Activated CD4-positive, alpha-beta T cell treated with anti-CD3 and anti-CD28 coated beads for 36 hours (primary cell): Measurements from ENCODE around the gene FRMD4A. TPM values are rescaled to one million over a fixed set of nuclear protein-coding genes. Genes with fewer than 3 reads are reported as not detected.

Experiments
- ATAC-seq: fragments of 200-7000 bp; cut with Tn5 transposase; one replicate; pipeline ENCODE4 v1.10.0; 2021; ENCODE audit warnings: mild to moderate bottlenecking, moderate library complexity
- CTCF ChIA-PET: fragments of 350-600 bp; sonication (Branson Sonifier 250); formaldehyde crosslinking; loops from one replicate; lab custom pipeline; 2021; ENCODE audit warnings: antibody characterized with exemption; lab: Charles Lee
- POLR2A ChIA-PET: fragments of 350-600 bp; sonication (Branson Sonifier 250); formaldehyde crosslinking; loops from one replicate; lab custom pipeline; 2021; ENCODE audit warnings: antibody characterized with exemption, inconsistent platforms; lab: Charles Lee
- DNase-seq: peaks from one replicate; pipeline ENCODE4 v3.0.0-alpha.2; 2020
- H3K27ac Mint-ChIP-seq: one replicate; pipeline ENCODE4 v1.8.0; 2021; ENCODE audit warnings: mixed read lengths
- H3K27me3 Mint-ChIP-seq: one replicate; pipeline ENCODE4 v1.8.0; 2021; ENCODE audit warnings: mixed read lengths
- H3K36me3 Mint-ChIP-seq: one replicate; pipeline ENCODE4 v1.8.0; 2021; ENCODE audit warnings: low read depth, mixed read lengths
- H3K4me1 Mint-ChIP-seq: one replicate; pipeline ENCODE4 v1.8.0; 2021; ENCODE audit warnings: mixed read lengths
- H3K4me3 Mint-ChIP-seq: one replicate; pipeline ENCODE4 v1.8.0; 2021; ENCODE audit warnings: mild to moderate bottlenecking, moderate library complexity, mixed read lengths
- H3K9me3 Mint-ChIP-seq: one replicate; pipeline ENCODE4 v1.8.0; 2021; ENCODE audit warnings: low read depth, mixed read lengths
- intact Hi-C, 2 experiments: fragments of 100-400 bp; cut with DNase I in 1 of 2; cut with micrococcal nuclease in 1 of 2; formaldehyde crosslinking; loops; one replicate each; pipeline versions ENCODE4 v1.14.2 to v1.15.1; 2022 to 2024; cut with DNase I, micrococcal nuclease
- total RNA-seq, 2 experiments: library from RNA; stranded (reverse); gene quantifications; one replicate each; pipeline ENCODE4 v1.2.3, GENCODE V29; 2021

The FRMD4A gene
- total RNA-seq, 2 experiments from 2014 or later: 0.85 to 1.3 TPM

GRCh38 chr10:13943735-13944398, 386.9 kb downstream of the FRMD4A start:
- POLR2A ChIA-PET: no interaction called here
- no peaks in the 10 kb centered on the region for H3K27me3 Mint-ChIP-seq
- H3K27ac Mint-ChIP-seq: no peak overlapping the region
- CTCF ChIA-PET: no interaction called here
- H3K4me3 Mint-ChIP-seq: no peak overlapping the region
- peaks cover 23% of the 10 kb centered on the region for H3K4me1 Mint-ChIP-seq
- intact Hi-C loops: no loop called here
- peaks cover 8% of the 10 kb centered on the region for H3K9me3 Mint-ChIP-seq
- DNase-seq: no peak
- no peaks in the 10 kb centered on the region for H3K36me3 Mint-ChIP-seq
- ATAC-seq: no peak

GRCh38 chr10:13942035-13942434, 388.7 kb downstream of the FRMD4A start:
- ATAC-seq: peak; percentile 78
- CTCF ChIA-PET: interaction anchor here (1.7 kb wide), 1 partner anchor 9 kb away, joined by 4 read pairs; no protein-coding TSS in a partner anchor
- POLR2A ChIA-PET: no interaction called here
- H3K9me3 Mint-ChIP-seq: peaks cover 8% of the 10 kb centered on the region
- no peak overlapping the region for H3K4me3 Mint-ChIP-seq
- H3K27me3 Mint-ChIP-seq: no peaks in the 10 kb centered on the region
- H3K36me3 Mint-ChIP-seq: no peaks in the 10 kb centered on the region
- DNase-seq: peak; percentile 21
- peaks cover 23% of the 10 kb centered on the region for H3K4me1 Mint-ChIP-seq
- intact Hi-C loops: no loop called here
- no peak overlapping the region for H3K27ac Mint-ChIP-seq

GRCh38 chr10:13939391-13939790, 391.3 kb downstream of the FRMD4A start:
- intact Hi-C loops: no loop called here
- H3K36me3 Mint-ChIP-seq: no peaks in the 10 kb centered on the region
- no peak overlapping the region for H3K27ac Mint-ChIP-seq
- peaks cover 21% of the 10 kb centered on the region for H3K4me1 Mint-ChIP-seq
- ChIA-PET CTCF (no interaction called here), POLR2A (no interaction called here)
- H3K4me3 Mint-ChIP-seq: no peak overlapping the region
- no peak for ATAC-seq
- H3K9me3 Mint-ChIP-seq: peaks cover 8% of the 10 kb centered on the region
- H3K27me3 Mint-ChIP-seq: peaks cover 3% of the 10 kb centered on the region
- DNase-seq: no peak

GRCh38 chr10:13938950-13939349, 391.8 kb downstream of the FRMD4A start:
- intact Hi-C loops: no loop called here
- H3K27ac Mint-ChIP-seq: no peak overlapping the region
- no peak for DNase-seq
- H3K4me3 Mint-ChIP-seq: no peak overlapping the region
- H3K36me3 Mint-ChIP-seq: no peaks in the 10 kb centered on the region
- no peak for ATAC-seq
- peaks cover 21% of the 10 kb centered on the region for H3K4me1 Mint-ChIP-seq
- ChIA-PET POLR2A (no interaction called here), CTCF (no interaction called here)
- peaks cover 3% of the 10 kb centered on the region for H3K27me3 Mint-ChIP-seq
- peaks cover 8% of the 10 kb centered on the region for H3K9me3 Mint-ChIP-seq

GRCh38 chr10:13936826-13937225, 393.9 kb downstream of the FRMD4A start:
- Mint-ChIP-seq H3K27ac (no peak overlapping the region), H3K27me3 (peaks cover 3% of the 10 kb centered on the region), H3K9me3 (peaks cover 8% of the 10 kb centered on the region), H3K36me3 (no peaks in the 10 kb centered on the region), H3K4me3 (no peak overlapping the region), H3K4me1 (peaks cover 5% of the 10 kb centered on the region)
- ATAC-seq (no peak), DNase-seq (no peak)
- CTCF ChIA-PET: no interaction called here
- intact Hi-C loops: no loop called here
- POLR2A ChIA-PET: no interaction called here

GRCh38 chr10:13930120-13930519, 400.6 kb downstream of the FRMD4A start:
- H3K36me3 Mint-ChIP-seq: no peaks in the 10 kb centered on the region
- no peak overlapping the region for H3K27ac Mint-ChIP-seq
- no peaks in the 10 kb centered on the region for H3K27me3 Mint-ChIP-seq
- ATAC-seq (peak; percentile 70), DNase-seq (peak; percentile 18)
- intact Hi-C loops: no loop called here
- H3K4me3 Mint-ChIP-seq: no peak overlapping the region
- POLR2A ChIA-PET: no interaction called here
- H3K9me3 Mint-ChIP-seq: no peaks in the 10 kb centered on the region
- H3K4me1 Mint-ChIP-seq: peaks cover 12% of the 10 kb centered on the region
- CTCF ChIA-PET: interaction anchor here (0.8 kb wide), 1 partner anchor 271 kb away, joined by 4 read pairs; no protein-coding TSS in a partner anchor

GRCh38 chr10:13928451-13928850, 402.3 kb downstream of the FRMD4A start:
- no peak for DNase-seq
- no peak for ATAC-seq
- no peaks in the 10 kb centered on the region for H3K36me3 Mint-ChIP-seq
- no peaks in the 10 kb centered on the region for H3K27me3 Mint-ChIP-seq
- intact Hi-C loops: no loop called here
- ChIA-PET CTCF (no interaction called here), POLR2A (no interaction called here)
- no peak overlapping the region for H3K4me3 Mint-ChIP-seq
- no peak overlapping the region for H3K27ac Mint-ChIP-seq
- no peaks in the 10 kb centered on the region for H3K9me3 Mint-ChIP-seq
- peaks cover 12% of the 10 kb centered on the region for H3K4me1 Mint-ChIP-seq

- Mint-ChIP-seq H3K9me3 (no peaks in the 10 kb centered on the region), H3K27ac (no peak overlapping the region), H3K36me3 (no peaks in the 10 kb centered on the region), H3K27me3 (no peaks in the 10 kb centered on the region), H3K4me3 (no peak overlapping the region), H3K4me1 (peaks cover 12% of the 10 kb centered on the region)
- intact Hi-C loops: no loop called here
- CTCF ChIA-PET: no interaction called here
- no peak for ATAC-seq
- no peak for DNase-seq
- POLR2A ChIA-PET: no interaction called here
These were observed 404.5 kb downstream of the FRMD4A start for GRCh38 chr10:13925971-13926780.

- ChIA-PET POLR2A (no interaction called here), CTCF (no interaction called here)
- DNase-seq: no peak
- Mint-ChIP-seq H3K9me3 (no peaks in the 10 kb centered on the region), H3K4me1 (peaks cover 4% of the 10 kb centered on the region), H3K27ac (no peak overlapping the region), H3K27me3 (no peaks in the 10 kb centered on the region), H3K4me3 (no peak overlapping the region), H3K36me3 (no peaks in the 10 kb centered on the region)
- intact Hi-C loops: no loop called here
- ATAC-seq: no peak
These were observed 406.5 kb downstream of the FRMD4A start for GRCh38 chr10:13924040-13924725.

GRCh38 chr10:13922586-13922985, 408.1 kb downstream of the FRMD4A start:
- DNase-seq (no peak), ATAC-seq (no peak)
- Mint-ChIP-seq H3K36me3 (no peaks in the 10 kb centered on the region), H3K27me3 (no peaks in the 10 kb centered on the region), H3K27ac (no peak overlapping the region), H3K9me3 (no peaks in the 10 kb centered on the region), H3K4me3 (no peak overlapping the region), H3K4me1 (peaks cover 4% of the 10 kb centered on the region)
- POLR2A ChIA-PET: no interaction called here
- CTCF ChIA-PET: interaction anchor here (1.5 kb wide), 1 partner anchor 9 kb away, joined by 6 read pairs; no protein-coding TSS in a partner anchor
- intact Hi-C loops: no loop called here

GRCh38 chr10:13921941-13922340, 408.8 kb downstream of the FRMD4A start:
- Mint-ChIP-seq H3K9me3 (no peaks in the 10 kb centered on the region), H3K27ac (no peak overlapping the region), H3K36me3 (no peaks in the 10 kb centered on the region), H3K27me3 (no peaks in the 10 kb centered on the region), H3K4me3 (no peak overlapping the region), H3K4me1 (peaks cover 4% of the 10 kb centered on the region)
- intact Hi-C loops: no loop called here
- ChIA-PET CTCF (interaction anchor here (1.5 kb wide), 1 partner anchor 8 kb away, joined by 6 read pairs; no protein-coding TSS in a partner anchor), POLR2A (no interaction called here)
- ATAC-seq: no peak
- DNase-seq: no peak
